Hepatocyte (in vitro differentiated cells): ENCODE measurements around the gene PHTF1. TPM values are rescaled to one million over a fixed set of nuclear protein-coding genes. Genes with fewer than 3 reads are reported as not detected.
"Not testable (repeated sequence)": the region's sequence is repeated elsewhere in the genome, so short reads cannot be mapped to it uniquely, and the experiment has no call there.

Experiments
- DNase-seq: peaks from one replicate; pipeline ENCODE4 v3.0.0-alpha.2; 2016; ENCODE audit warnings: low spot score
- H2AFZ ChIP-seq: fragments of 200-600 bp; sonication (generic); 2 replicates; pipeline ENCODE4 v1.6.0; 2016; ENCODE audit warnings: antibody characterized with exemption, mild to moderate bottlenecking
- H3K27ac ChIP-seq: fragments of 200-600 bp; sonication (generic); 2 replicates; pipeline ENCODE4 v1.5.1; 2016; ENCODE audit warnings: mild to moderate bottlenecking
- H3K27me3 ChIP-seq: fragments of 200-600 bp; sonication (generic); 2 replicates; pipeline ENCODE4 v1.6.1; 2016
- H3K36me3 ChIP-seq: fragments of 200-600 bp; sonication (generic); replicated peaks from 2 replicates; pipeline ENCODE4 v1.5.1; 2016; ENCODE audit warnings: low read depth; ENCODE audit not compliant: insufficient read depth
- H3K4me1 ChIP-seq: fragments of 200-600 bp; sonication (generic); 2 replicates; pipeline ENCODE4 v1.5.1; 2016; ENCODE audit warnings: mild to moderate bottlenecking, moderate library complexity; ENCODE audit not compliant: insufficient read depth
- H3K4me2 ChIP-seq: fragments of 200-600 bp; sonication (generic); 2 replicates; pipeline ENCODE4 v1.6.0; 2016
- H3K4me3 ChIP-seq: fragments of 200-600 bp; sonication (generic); 2 replicates; pipeline ENCODE4 v1.5.1; 2016; ENCODE audit warnings: mild to moderate bottlenecking
- H3K79me2 ChIP-seq: fragments of 200-600 bp; sonication (generic); 2 replicates; pipeline ENCODE4 v1.6.0; 2017; ENCODE audit warnings: mild to moderate bottlenecking
- H3K9me2 ChIP-seq: fragments of 200-600 bp; sonication (generic); replicated peaks from 2 replicates; pipeline ENCODE4 v1.6.0; 2017; ENCODE audit warnings: mild to moderate bottlenecking; ENCODE audit not compliant: insufficient read depth
- H3K9me3 ChIP-seq: fragments of 200-600 bp; sonication (generic); 2 replicates; pipeline ENCODE4 v1.5.1; 2016; ENCODE audit warnings: low read depth, mild to moderate bottlenecking
- H4K20me1 ChIP-seq: fragments of 200-600 bp; sonication (generic); 2 replicates; pipeline ENCODE4 v1.6.0; 2016; ENCODE audit warnings: mild to moderate bottlenecking; ENCODE audit not compliant: insufficient read depth, poor library complexity, severe bottlenecking
- CTCF ChIP-seq: fragments of 200-600 bp; sonication (generic); IDR thresholded peaks from 2 replicates; pipeline ENCODE4 v1.5.1; 2016; ENCODE audit warnings: antibody characterized with exemption, mild to moderate bottlenecking; ENCODE audit not compliant: poor library complexity
- EZH2 ChIP-seq: fragments of 200-600 bp; sonication (generic); IDR thresholded peaks from 2 replicates; pipeline ENCODE4 v1.6.1; 2016; ENCODE audit warnings: antibody characterized with exemption, mild to moderate bottlenecking, borderline replicate concordance
- EZH2phosphoT487 ChIP-seq: fragments of 200-600 bp; sonication (generic); IDR thresholded peaks from one replicate; pipeline ENCODE4 v1.6.1; 2018; ENCODE audit warnings: antibody characterized with exemption, mild to moderate bottlenecking, low read depth, moderate library complexity; ENCODE audit not compliant: unreplicated experiment, severe bottlenecking
- WGBS: methylation state at CpG from one replicate; pipeline ENCODE4 v1.1.6; 2016; ENCODE audit warnings: low lambda C conversion rate; ENCODE audit errors: missing lambda C conversion rate; 5-methylcytosine and 5-hydroxymethylcytosine counted together
- polyA plus RNA-seq: library from polyadenylated mRNA; unstranded; fragments of >200 nt; fragmentation: Nextera tagmentation; extraction: Ambion mirVana; gene quantifications from 2 replicates; pipeline ENCODE4 v1.2.1, GENCODE V29; 2016
- total RNA-seq: library from RNA; depleted of rRNA; stranded (reverse); fragments of >200 nt; gene quantifications from 2 replicates; pipeline ENCODE4 v1.2.3, GENCODE V29; 2014

The PHTF1 gene
- total and polyA plus RNA-seq, 2 experiments from 2014 or later, result 22.9 to 27.6 TPM

- DNase-seq, result no peak
- no peak overlapping the region for H3K4me2 ChIP-seq
These were observed 24.8 kb downstream of the PHTF1 start for GRCh38 chr1:113734357-113735055.

GRCh38 chr1:113732802-113733201 is 26.5 kb downstream of the PHTF1 start:
- Histone ChIP-seq H3K9me3 (no peaks in the 10 kb centered on the region), H4K20me1 (no peaks in the 10 kb centered on the region), H3K4me2 (no peak overlapping the region), H3K27me3 (no peaks in the 10 kb centered on the region), H3K27ac (no peak overlapping the region), H3K4me1 (no peaks in the 10 kb centered on the region), H3K4me3 (no peak overlapping the region), H3K36me3 (no peaks in the 10 kb centered on the region), H3K9me2 (no peaks in the 10 kb centered on the region), H2AFZ (no peak overlapping the region), H3K79me2 (no peaks in the 10 kb centered on the region)
- DNase-seq, result no peak
- TF ChIP-seq CTCF (no peak), EZH2phosphoT487 (no peak), EZH2 (no peak)
- 90% methylated on average over 5 of the region's 5 CpGs for WGBS

More at GRCh38 chr1:113734357-113735055, 24.8 kb downstream of the PHTF1 start:
- Histone ChIP-seq H3K4me3 (no peak overlapping the region), H3K27ac (no peak overlapping the region), H2AFZ (no peak overlapping the region), H3K9me2 (no peaks in the 10 kb centered on the region), H3K79me2 (no peaks in the 10 kb centered on the region), H3K4me1 (no peaks in the 10 kb centered on the region), H3K9me3 (no peaks in the 10 kb centered on the region), H3K36me3 (no peaks in the 10 kb centered on the region), H4K20me1 (no peaks in the 10 kb centered on the region), H3K27me3 (no peaks in the 10 kb centered on the region)
- TF ChIP-seq EZH2phosphoT487, result no peak
- TF ChIP-seq EZH2, result no peak
- no peak for TF ChIP-seq CTCF
- 99% methylated on average over 2 of the region's 2 CpGs for WGBS

- H2AFZ ChIP-seq, result no peak overlapping the region
These were observed 38.3 kb downstream of the PHTF1 start for GRCh38 chr1:113721010-113721409.

GRCh38 chr1:113718621-113719020 is 40.7 kb downstream of the PHTF1 start:
- H3K4me3 ChIP-seq, H2AFZ ChIP-seq, H3K4me2 ChIP-seq, DNase-seq, H3K27me3 ChIP-seq, H3K27ac ChIP-seq, H4K20me1 ChIP-seq, H3K9me3 ChIP-seq, H3K9me2 ChIP-seq, H3K4me1 ChIP-seq, H3K79me2 ChIP-seq, H3K36me3 ChIP-seq: not testable (repeated sequence)
- 96% methylated on average over 5 of the region's 5 CpGs for WGBS

More at GRCh38 chr1:113721010-113721409, 38.3 kb downstream of the PHTF1 start:
- 95% methylated on average over 2 of the region's 2 CpGs for WGBS
- Histone ChIP-seq H3K4me3 (no peak overlapping the region), H3K4me2 (no peak overlapping the region), H3K27me3 (no peaks in the 10 kb centered on the region), H3K9me2 (no peaks in the 10 kb centered on the region), H3K79me2 (no peaks in the 10 kb centered on the region), H3K9me3 (peaks cover 4% of the 10 kb centered on the region), H3K27ac (no peak overlapping the region), H3K36me3 (peaks cover 3% of the 10 kb centered on the region), H4K20me1 (no peaks in the 10 kb centered on the region), H3K4me1 (no peaks in the 10 kb centered on the region)
- no peak for DNase-seq
- TF ChIP-seq EZH2phosphoT487 (no peak), CTCF (no peak), EZH2 (no peak)

GRCh38 chr1:113717506-113717905 is 41.8 kb downstream of the PHTF1 start:
- not testable (repeated sequence) for H3K4me1 ChIP-seq, H3K27me3 ChIP-seq, H3K4me3 ChIP-seq, H3K9me2 ChIP-seq, H3K9me3 ChIP-seq, H3K79me2 ChIP-seq, DNase-seq, H4K20me1 ChIP-seq, H3K4me2 ChIP-seq, H2AFZ ChIP-seq, H3K36me3 ChIP-seq, H3K27ac ChIP-seq
- WGBS, result 94% methylated on average over 6 of the region's 6 CpGs
